HEK293T (cell line): ENCODE data around the gene MOCS1.
A peak's percentile ranks its signal among the peaks of the same experiment; 100 is the strongest.

Source experiments
- CTCF ChIA-PET: fragments of 350-600 bp; formaldehyde crosslinking; extraction: SDS; loops from one replicate; lab custom pipeline; 2021; ENCODE audit warnings: antibody characterized with exemption, inconsistent platforms; lab: Yijun Ruan, JAX
- POLR2A ChIA-PET: fragments of 350-600 bp; formaldehyde crosslinking; extraction: SDS; loops from one replicate; lab custom pipeline; 2020; ENCODE audit warnings: antibody characterized with exemption, inconsistent platforms; lab: Yijun Ruan, JAX
- DNase-seq: peaks from one replicate; pipeline ENCODE4 v3.0.0; 2012; ENCODE audit warnings: mixed read lengths; ENCODE audit errors: extremely low spot score
- ARNT ChIP-seq: fragments of 450-650 bp; IDR thresholded peaks from 2 replicates; pipeline ENCODE4 v1.6.1; 2017; ENCODE audit warnings: mild to moderate bottlenecking
- BHLHE40 ChIP-seq: fragments of 450-650 bp; IDR thresholded peaks from 2 replicates; pipeline ENCODE4 v1.6.1; 2016; ENCODE audit warnings: mild to moderate bottlenecking, moderate library complexity, borderline replicate concordance
- CTBP1 ChIP-seq: fragments of 450-650 bp; IDR thresholded peaks from 2 replicates; pipeline ENCODE4 v1.6.1; 2016; ENCODE audit warnings: borderline replicate concordance
- ELF4 ChIP-seq: fragments of 450-650 bp; IDR thresholded peaks from 2 replicates; pipeline ENCODE4 v1.6.1; 2017; ENCODE audit warnings: antibody characterized with exemption
- FOXA1 ChIP-seq: fragments of 450-650 bp; IDR thresholded peaks from 2 replicates; pipeline ENCODE4 v1.6.1; 2016; ENCODE audit warnings: mild to moderate bottlenecking
- FOXK2 ChIP-seq: fragments of 450-650 bp; IDR thresholded peaks from 2 replicates; pipeline ENCODE4 v1.6.1; 2016; ENCODE audit warnings: mild to moderate bottlenecking
- FOXM1 ChIP-seq: fragments of 450-650 bp; IDR thresholded peaks from 2 replicates; pipeline ENCODE4 v1.6.1; 2017; ENCODE audit warnings: mild to moderate bottlenecking, borderline replicate concordance
- HDGF ChIP-seq: fragments of 450-650 bp; IDR thresholded peaks from 2 replicates; pipeline ENCODE4 v1.6.1; 2017; ENCODE audit warnings: antibody characterized with exemption, borderline replicate concordance
- L3MBTL2 ChIP-seq: fragments of 450-650 bp; conservative IDR thresholded peaks from 2 replicates; pipeline ENCODE4 v1.6.1; 2016; ENCODE audit warnings: mild to moderate bottlenecking
- LEF1 ChIP-seq: fragments of 450-650 bp; IDR thresholded peaks from 2 replicates; pipeline ENCODE4 v1.6.1; 2017; ENCODE audit warnings: mild to moderate bottlenecking, borderline replicate concordance
- NFRKB ChIP-seq: fragments of 450-650 bp; IDR thresholded peaks from 2 replicates; pipeline ENCODE4 v1.6.1; 2016; ENCODE audit warnings: mild to moderate bottlenecking, moderate library complexity
- PKNOX1 ChIP-seq: fragments of 450-650 bp; IDR thresholded peaks from 2 replicates; pipeline ENCODE4 v1.6.1; 2016
- SP1 ChIP-seq: fragments of 450-650 bp; IDR thresholded peaks from 2 replicates; pipeline ENCODE4 v1.6.1; 2017
- SUZ12 ChIP-seq: fragments of 450-650 bp; IDR thresholded peaks from 2 replicates; pipeline ENCODE4 v1.6.1; 2016; ENCODE audit warnings: mild to moderate bottlenecking
- TARDBP ChIP-seq: fragments of 450-650 bp; IDR thresholded peaks from 2 replicates; pipeline ENCODE4 v1.6.1; 2016
- ZNF384 ChIP-seq: fragments of 450-650 bp; IDR thresholded peaks from 2 replicates; pipeline ENCODE4 v1.6.1; 2016

MOCS1 gene

GRCh38 chr6:39892490-39893129 is 41.7 kb downstream of the MOCS1 start:
- ChIA-PET POLR2A (no interaction called here), CTCF (interaction anchor here (1.0 kb wide), 1 partner anchor 18 kb away, joined by 5 read pairs; no protein-coding TSS in a partner anchor)
- peak; percentile 72 for DNase-seq
- TF ChIP-seq FOXM1 = no peak
- no peak for TF ChIP-seq SP1
- TF ChIP-seq LEF1 = no peak
- TF ChIP-seq FOXA1 = no peak
- TF ChIP-seq PKNOX1 = no peak
- no peak for TF ChIP-seq NFRKB
- TF ChIP-seq CTBP1 = no peak

- DNase-seq = no peak
- CTCF ChIA-PET = no interaction called here
- no peak for TF ChIP-seq SUZ12
- TF ChIP-seq PKNOX1 = no peak
- no peak for TF ChIP-seq SP1
- TF ChIP-seq LEF1 = no peak
- no peak for TF ChIP-seq ELF4
- no peak for TF ChIP-seq ZNF384
- TF ChIP-seq L3MBTL2 = no peak
- no peak for TF ChIP-seq HDGF
- no peak for TF ChIP-seq NFRKB
- TF ChIP-seq FOXA1 = no peak
- no peak for TF ChIP-seq FOXM1
- no peak for TF ChIP-seq FOXK2
- POLR2A ChIA-PET = no interaction called here
Measured at GRCh38 chr6:39891976-39892375, 42.3 kb downstream of the MOCS1 start.

GRCh38 chr6:39891353-39891752 is 42.9 kb downstream of the MOCS1 start:
- no peak for DNase-seq
- ChIA-PET POLR2A (no interaction called here), CTCF (no interaction called here)
- TF ChIP-seq SUZ12 = no peak
- no peak for TF ChIP-seq ARNT
- no peak for TF ChIP-seq BHLHE40
- no peak for TF ChIP-seq CTBP1
- no peak for TF ChIP-seq FOXK2
- TF ChIP-seq LEF1 = no peak
- TF ChIP-seq TARDBP = no peak
- TF ChIP-seq SP1 = no peak
- TF ChIP-seq L3MBTL2 = no peak
- no peak for TF ChIP-seq NFRKB
- no peak for TF ChIP-seq ELF4
- no peak for TF ChIP-seq PKNOX1
- no peak for TF ChIP-seq FOXM1
- no peak for TF ChIP-seq ZNF384
- TF ChIP-seq FOXA1 = no peak
- TF ChIP-seq HDGF = no peak

DNA sequence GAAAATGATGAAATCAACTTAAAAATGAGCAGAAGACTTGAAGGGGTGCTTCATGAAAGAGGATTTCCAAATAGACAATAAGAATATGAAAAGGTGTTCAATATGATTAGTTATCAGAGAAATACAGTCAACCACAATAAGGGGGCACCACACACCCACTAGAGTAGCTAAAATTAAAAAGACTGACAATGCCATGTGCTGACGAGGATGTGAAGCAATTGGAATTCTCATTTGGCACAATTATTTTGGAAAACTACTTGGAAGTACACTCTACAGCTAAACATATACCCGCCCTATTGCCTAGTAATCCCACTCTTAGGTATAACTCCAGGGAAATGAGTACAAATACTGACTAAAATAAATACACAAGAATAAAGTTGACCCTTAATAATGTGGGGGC is 45.0 kb downstream of the MOCS1 start:
- CTCF ChIA-PET = no interaction called here
- POLR2A ChIA-PET = no interaction called here
- TF ChIP-seq LEF1 (no peak), HDGF (no peak), ELF4 (no peak), BHLHE40 (no peak), TARDBP (no peak), FOXK2 (no peak), SP1 (no peak), ARNT (no peak), SUZ12 (no peak)
- no peak for DNase-seq

DNA sequence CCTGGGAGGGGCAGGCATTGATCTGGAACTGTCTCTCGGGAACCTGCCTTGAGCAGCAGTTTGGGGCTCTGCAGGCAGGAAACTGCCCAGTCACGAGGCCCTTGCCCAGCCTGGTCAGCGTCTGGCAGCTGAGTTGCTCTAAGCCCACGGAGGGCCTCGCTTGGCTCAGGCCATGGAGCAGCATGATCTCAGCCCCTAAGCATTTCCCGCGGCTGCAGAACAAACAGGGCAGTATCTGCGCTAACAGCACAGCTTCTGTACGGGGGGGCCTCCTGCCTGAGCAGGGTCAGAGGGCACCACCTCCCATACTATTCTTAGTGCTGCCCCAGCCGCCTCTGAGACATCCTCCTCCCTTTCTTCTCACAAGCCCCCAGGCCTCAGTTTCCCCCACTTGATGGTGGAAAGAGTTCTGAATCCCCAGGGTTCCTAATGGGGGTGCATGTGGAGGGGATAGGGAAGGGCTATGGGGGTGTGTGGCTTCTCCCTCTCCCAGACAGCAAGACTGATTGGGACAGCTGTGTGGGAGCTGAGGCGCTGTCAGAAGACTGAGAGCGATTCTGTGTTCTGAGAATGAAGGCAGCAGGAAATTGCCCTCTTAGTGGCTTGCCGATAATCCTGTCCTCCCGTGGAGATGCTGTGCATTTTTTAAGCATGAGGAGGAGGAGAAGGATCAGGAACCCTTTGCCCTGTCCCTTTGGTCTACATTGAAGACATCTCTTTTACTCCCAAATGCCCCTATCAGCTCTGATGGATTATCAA is 46.4 kb downstream of the MOCS1 start:
- ChIA-PET POLR2A (no interaction called here), CTCF (interaction anchor here (0.7 kb wide), 1 partner anchor 23 kb away, joined by 3 read pairs; no protein-coding TSS in a partner anchor)
- DNase-seq = no peak
- no peak for TF ChIP-seq LEF1
- TF ChIP-seq FOXM1 = no peak
- TF ChIP-seq SUZ12 = no peak
- TF ChIP-seq TARDBP = no peak
- no peak for TF ChIP-seq FOXK2

- TF ChIP-seq NFRKB (no peak), CTBP1 (no peak), FOXK2 (no peak), FOXA1 (no peak), BHLHE40 (no peak), L3MBTL2 (no peak), PKNOX1 (no peak)
- CTCF ChIA-PET = no interaction called here
- POLR2A ChIA-PET = no interaction called here
- no peak for DNase-seq
Measured at GRCh38 chr6:39886871-39887270, 47.4 kb downstream of the MOCS1 start.
